Progenitor cell of endocrine pancreas (in vitro differentiated cells): ENCODE data around the gene PHC3. TPM values are rescaled to one million over a fixed set of nuclear protein-coding genes. Genes with fewer than 3 reads are reported as not detected.
A peak's percentile ranks its signal among the peaks of the same experiment; 100 is the strongest.

Experiments
- DNase-seq: peaks from one replicate; pipeline ENCODE4 v3.0.0; 2021; ENCODE audit warnings: low spot score; ENCODE audit not compliant: unreplicated experiment
- H3K27ac Mint-ChIP-seq: 2 replicates; pipeline ENCODE4 v1.8.0; 2021; ENCODE audit warnings: mild to moderate bottlenecking, moderate library complexity, mixed read lengths
- H3K27me3 Mint-ChIP-seq: 2 replicates; pipeline ENCODE4 v1.8.0; 2021; ENCODE audit warnings: mixed read lengths
- H3K36me3 Mint-ChIP-seq: 2 replicates; pipeline ENCODE4 v1.8.0; 2022; ENCODE audit warnings: mixed read lengths; ENCODE audit not compliant: insufficient read depth
- H3K4me1 Mint-ChIP-seq: 2 replicates; pipeline ENCODE4 v1.8.0; 2021; ENCODE audit warnings: low read depth, mixed read lengths
- H3K4me3 Mint-ChIP-seq: 2 replicates; pipeline ENCODE4 v1.8.0; 2021; ENCODE audit warnings: low read depth, mild to moderate bottlenecking, moderate library complexity, mixed read lengths
- H3K9me3 Mint-ChIP-seq: 2 replicates; pipeline ENCODE4 v1.8.0; 2021; ENCODE audit warnings: low read depth, mixed read lengths
- total RNA-seq: library from RNA; stranded (reverse); gene quantifications from 2 replicates; pipeline ENCODE4 v1.2.1, GENCODE V29; 2021
- TF ChIP-seq, protein P1 (sequence below): fragments of 200-600 bp; sonication (generic); IDR thresholded peaks from one replicate; pipeline ENCODE4 v1.5.0; 2021; ENCODE audit warnings: antibody characterized with exemption, mild to moderate bottlenecking; ENCODE audit not compliant: unreplicated experiment

PHC3 gene
- total RNA-seq, 1 donor from 2014 or later: 71.8 TPM

DNA sequence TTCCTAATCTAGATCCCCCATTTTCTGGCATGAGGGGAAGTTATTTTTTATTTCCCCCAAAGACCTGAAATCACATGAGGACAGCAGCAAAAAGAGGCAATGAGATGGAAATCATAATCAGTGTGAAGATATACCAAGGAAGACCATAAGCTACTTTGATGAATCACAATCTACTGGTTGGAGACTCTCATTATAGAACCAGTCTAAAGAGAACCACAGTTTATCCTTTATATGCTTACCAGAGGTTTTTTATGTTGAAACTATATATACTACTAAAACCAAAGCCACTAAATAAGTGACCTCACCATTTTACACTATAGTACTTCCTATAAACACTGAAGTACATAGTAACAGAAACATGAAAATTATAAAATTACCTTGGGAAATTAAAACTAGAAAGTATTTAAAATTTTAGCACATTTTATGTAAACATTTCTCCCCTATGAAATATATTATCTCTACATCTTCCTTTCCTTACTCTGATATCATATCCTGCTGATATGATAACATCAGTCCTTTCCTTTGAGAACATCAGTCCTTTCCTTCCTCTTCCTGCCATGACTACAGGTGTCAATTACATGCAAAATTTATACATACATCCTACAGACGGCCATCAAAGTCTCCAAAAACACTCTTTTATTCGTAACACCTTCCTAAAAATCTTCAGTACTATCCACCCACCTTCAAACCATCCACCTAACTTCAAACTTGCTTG lies 71.8 kb downstream of the PHC3 start:
- H3K4me3 Mint-ChIP-seq: no peak overlapping the region
- no peaks in the 10 kb centered on the region for H3K4me1 Mint-ChIP-seq

DNA sequence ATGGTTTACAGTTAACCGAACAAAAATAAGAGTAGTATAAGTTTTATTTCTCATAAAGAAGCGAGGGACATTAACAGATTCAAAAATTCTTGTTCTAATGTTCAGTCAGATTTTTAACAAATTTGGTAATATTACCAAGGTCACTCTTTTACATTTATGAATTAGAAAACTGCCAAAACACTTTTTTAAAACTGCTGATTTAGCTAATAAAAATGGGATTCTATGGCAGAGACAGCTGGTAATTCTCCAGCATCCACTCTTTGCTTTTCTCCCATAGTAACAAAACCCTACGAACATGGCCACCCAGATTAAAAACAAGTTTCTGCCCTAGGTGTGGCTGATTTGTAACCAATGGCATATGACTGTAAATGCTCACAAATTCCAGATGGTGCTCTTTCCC lies 72.6 kb downstream of the PHC3 start:
- H3K9me3 Mint-ChIP-seq: no peaks in the 10 kb centered on the region
- no peaks in the 10 kb centered on the region for H3K4me1 Mint-ChIP-seq
- no peak overlapping the region for H3K27ac Mint-ChIP-seq

More for the DNA sequence above, 71.8 kb downstream of the PHC3 start:
- TF ChIP-seq, protein P1, sequence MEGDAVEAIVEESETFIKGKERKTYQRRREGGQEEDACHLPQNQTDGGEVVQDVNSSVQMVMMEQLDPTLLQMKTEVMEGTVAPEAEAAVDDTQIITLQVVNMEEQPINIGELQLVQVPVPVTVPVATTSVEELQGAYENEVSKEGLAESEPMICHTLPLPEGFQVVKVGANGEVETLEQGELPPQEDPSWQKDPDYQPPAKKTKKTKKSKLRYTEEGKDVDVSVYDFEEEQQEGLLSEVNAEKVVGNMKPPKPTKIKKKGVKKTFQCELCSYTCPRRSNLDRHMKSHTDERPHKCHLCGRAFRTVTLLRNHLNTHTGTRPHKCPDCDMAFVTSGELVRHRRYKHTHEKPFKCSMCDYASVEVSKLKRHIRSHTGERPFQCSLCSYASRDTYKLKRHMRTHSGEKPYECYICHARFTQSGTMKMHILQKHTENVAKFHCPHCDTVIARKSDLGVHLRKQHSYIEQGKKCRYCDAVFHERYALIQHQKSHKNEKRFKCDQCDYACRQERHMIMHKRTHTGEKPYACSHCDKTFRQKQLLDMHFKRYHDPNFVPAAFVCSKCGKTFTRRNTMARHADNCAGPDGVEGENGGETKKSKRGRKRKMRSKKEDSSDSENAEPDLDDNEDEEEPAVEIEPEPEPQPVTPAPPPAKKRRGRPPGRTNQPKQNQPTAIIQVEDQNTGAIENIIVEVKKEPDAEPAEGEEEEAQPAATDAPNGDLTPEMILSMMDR: no peak
- no peak for DNase-seq
- H3K27me3 Mint-ChIP-seq: no peaks in the 10 kb centered on the region
- H3K36me3 Mint-ChIP-seq: peaks cover 18% of the 10 kb centered on the region
- H3K9me3 Mint-ChIP-seq: no peaks in the 10 kb centered on the region
- no peak overlapping the region for H3K27ac Mint-ChIP-seq

DNA sequence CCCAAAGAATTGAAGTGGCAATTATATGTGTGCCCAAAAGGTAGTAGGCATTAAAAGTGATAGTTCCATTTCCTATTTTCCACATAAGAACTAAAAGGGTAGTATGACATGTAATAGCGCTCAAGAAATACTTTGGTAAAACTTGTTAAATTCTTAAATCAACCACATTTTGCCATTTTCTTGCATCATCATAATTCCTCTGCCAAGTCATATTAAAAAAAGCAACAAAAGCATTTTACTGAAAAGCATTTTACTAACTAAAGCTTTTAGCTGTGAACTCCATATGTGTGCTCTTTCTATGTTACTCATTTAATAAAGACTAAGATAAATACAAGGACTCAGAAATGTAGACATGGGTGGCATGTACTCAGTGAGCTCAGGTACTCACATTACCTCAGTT lies 73.6 kb downstream of the PHC3 start:
- Mint-ChIP-seq H3K36me3 (peaks cover 12% of the 10 kb centered on the region), H3K9me3 (no peaks in the 10 kb centered on the region), H3K27me3 (no peaks in the 10 kb centered on the region), H3K4me3 (no peak overlapping the region), H3K27ac (peak overlapping the region; percentile 67), H3K4me1 (no peaks in the 10 kb centered on the region)
- DNase-seq: no peak
- TF ChIP-seq, protein P1: no peak

More for the DNA sequence above, 72.6 kb downstream of the PHC3 start:
- H3K36me3 Mint-ChIP-seq: peaks cover 18% of the 10 kb centered on the region
- no peak for DNase-seq
- no peaks in the 10 kb centered on the region for H3K27me3 Mint-ChIP-seq
- no peak overlapping the region for H3K4me3 Mint-ChIP-seq
- TF ChIP-seq, protein P1: no peak

DNA sequence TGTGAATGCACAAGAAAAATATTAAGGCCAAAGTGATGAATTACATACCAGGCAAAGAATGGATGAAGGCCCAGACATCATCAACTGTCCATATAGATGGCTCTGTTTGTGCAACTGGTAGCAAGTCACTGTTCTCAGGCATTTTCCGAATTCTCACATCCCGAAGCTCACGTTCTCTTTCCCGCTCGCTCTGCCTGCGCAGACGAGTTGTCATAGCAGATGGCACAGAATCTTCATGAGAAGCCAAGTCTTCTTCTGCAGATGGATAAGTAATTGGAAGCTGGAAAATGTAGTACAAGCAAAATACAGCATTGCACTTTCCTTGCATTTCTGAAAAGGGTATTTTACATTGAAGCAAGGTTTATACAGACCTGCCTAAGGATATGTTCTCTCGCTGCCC lies 79.1 kb downstream of the PHC3 start:
- Mint-ChIP-seq H3K27me3 (no peaks in the 10 kb centered on the region), H3K27ac (no peak overlapping the region), H3K36me3 (peaks cover 15% of the 10 kb centered on the region), H3K9me3 (no peaks in the 10 kb centered on the region), H3K4me3 (no peak overlapping the region), H3K4me1 (no peaks in the 10 kb centered on the region)
- no peak for DNase-seq
- TF ChIP-seq, protein P1: no peak

DNA sequence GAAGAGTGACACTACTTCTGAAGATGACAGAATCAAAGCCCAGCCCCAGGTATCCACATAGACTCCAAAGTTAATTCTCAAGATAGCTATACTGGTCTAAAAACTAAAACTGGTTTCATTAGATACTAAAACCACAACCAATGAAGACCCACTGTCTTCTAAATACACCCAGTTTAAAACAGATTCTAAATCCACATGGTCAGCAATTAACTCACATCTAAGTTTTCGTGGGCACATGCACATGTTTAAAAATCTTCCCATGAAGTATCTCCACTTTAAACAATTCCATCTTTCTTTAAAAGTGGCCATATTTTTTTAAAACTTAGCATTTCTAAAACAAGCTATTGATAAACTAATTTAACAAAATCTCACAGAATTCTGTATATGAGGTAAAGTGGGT lies 80.6 kb downstream of the PHC3 start:
- Mint-ChIP-seq H3K9me3 (no peaks in the 10 kb centered on the region), H3K27me3 (no peaks in the 10 kb centered on the region), H3K27ac (no peak overlapping the region), H3K4me3 (no peak overlapping the region), H3K4me1 (no peaks in the 10 kb centered on the region), H3K36me3 (peaks cover 20% of the 10 kb centered on the region)
- TF ChIP-seq, protein P1: no peak
- DNase-seq: no peak
